H1 (cell line): ENCODE results near the gene IL1RL1. TPM values are rescaled to one million over a fixed set of nuclear protein-coding genes. Genes with fewer than 3 reads are reported as not detected.

Experiments
- CTCF ChIA-PET: fragments of 300-600 bp; sonication (Branson Sonifier 250); formaldehyde crosslinking; loops from one replicate; lab custom pipeline; 2021; ENCODE audit not compliant: partially characterized antibody; lab: Charles Lee
- POLR2A ChIA-PET: fragments of 300-600 bp; sonication (Branson Sonifier 250); formaldehyde crosslinking; loops from one replicate; lab custom pipeline; 2021; ENCODE audit warnings: inconsistent platforms; ENCODE audit not compliant: partially characterized antibody; lab: Charles Lee
- DNase-seq, 2 experiments: peaks; one replicate each; pipeline versions ENCODE4 v3.0.0 to v3.0.0-alpha.2; 2010 to 2022; ENCODE audit warnings: low spot score in 2 of 2, low read depth in 1 of 2, mixed read lengths in 1 of 2
- FAIRE-seq: peaks from 2 replicates; lab custom pipeline; 2011; peaks lifted over from hg19 to GRCh38; lab: Jason Lieb, UNC
- H2AFZ ChIP-seq: 2 replicates; pipeline ENCODE4 v1.8.1; 2012; ENCODE audit warnings: low read length, inconsistent platforms
- H2AK5ac ChIP-seq: 2 replicates; pipeline ENCODE4 v1.6.1; 2013; ENCODE audit warnings: low read depth, low read length
- H2BK120ac ChIP-seq: replicated peaks from 2 replicates; pipeline ENCODE3; 2013; ENCODE audit warnings: low read depth, low read length, inconsistent platforms
- H2BK12ac ChIP-seq: 2 replicates; pipeline ENCODE4 v1.6.1; 2013; ENCODE audit warnings: low read depth, low read length
- H2BK15ac ChIP-seq: 2 replicates; pipeline ENCODE4 v1.6.1; 2013; ENCODE audit warnings: low read length
- H2BK20ac ChIP-seq: 2 replicates; pipeline ENCODE4 v1.6.1; 2013; ENCODE audit warnings: low read length
- H2BK5ac ChIP-seq: 2 replicates; pipeline ENCODE4 v1.6.1; 2013; ENCODE audit warnings: low read depth, low read length
- H3K14ac ChIP-seq: 2 replicates; pipeline ENCODE4 v1.6.1; 2013; ENCODE audit warnings: inconsistent platforms; ENCODE audit not compliant: insufficient read length
- H3K18ac ChIP-seq: 2 replicates; pipeline ENCODE4 v1.6.1; 2013; ENCODE audit warnings: low read length; ENCODE audit errors: extremely low read depth
- H3K23ac ChIP-seq: 2 replicates; pipeline ENCODE4 v1.6.1; 2013; ENCODE audit warnings: inconsistent platforms; ENCODE audit not compliant: insufficient read length
- H3K23me2 ChIP-seq: 2 replicates; pipeline ENCODE4 v1.6.1; 2013; ENCODE audit warnings: low read depth, low read length
- H3K27ac ChIP-seq: 2 replicates; pipeline ENCODE4 v1.6.1; 2011; ENCODE audit warnings: low read depth, low read length, inconsistent platforms
- H3K27me3 ChIP-seq, 4 experiments: replicated peaks in 1 of 4; 1 replicate in 1 of 4; 2 replicates in 3 of 4; pipeline versions ENCODE4 v1.6.1 to v1.8.1; 2011 to 2013; ENCODE audit warnings: low read length in 3 of 4, mild to moderate bottlenecking in 3 of 4, inconsistent platforms in 2 of 4, mixed read lengths in 2 of 4, moderate library complexity in 1 of 4; ENCODE audit not compliant: control insufficient read depth in 3 of 4, insufficient read depth in 3 of 4; ENCODE audit errors: extremely low read depth in 1 of 4
- H3K36me3 ChIP-seq, 4 experiments: 2 replicates each; pipeline versions ENCODE4 v1.6.1 to v1.8.1; 2011 to 2013; ENCODE audit warnings: mild to moderate bottlenecking in 4 of 4, low read length in 3 of 4, moderate library complexity in 2 of 4, control low read depth in 1 of 4, inconsistent platforms in 1 of 4; ENCODE audit not compliant: insufficient read depth in 4 of 4, control insufficient read depth in 2 of 4
- H3K4ac ChIP-seq: replicated peaks from 2 replicates; pipeline ENCODE3; 2013; ENCODE audit warnings: low read length, low read depth, mixed read lengths, inconsistent platforms; ENCODE audit not compliant: insufficient read length
- H3K4me1 ChIP-seq, 4 experiments: replicated peaks in 1 of 4; 1 replicate in 1 of 4; 2 replicates in 3 of 4; pipeline versions ENCODE4 v1.6.1 to v1.8.1; 2011 to 2013; ENCODE audit warnings: low read length in 3 of 4, inconsistent platforms in 2 of 4, mixed read lengths in 1 of 4; ENCODE audit not compliant: insufficient read depth in 4 of 4, control insufficient read depth in 3 of 4
- H3K4me2 ChIP-seq, 2 experiments: 2 replicates each; pipeline versions ENCODE4 v1.6.1 to v1.8.1; 2011 to 2013; ENCODE audit warnings: low read depth in 2 of 2, low read length in 2 of 2, control low read depth in 1 of 2, inconsistent platforms in 1 of 2, mild to moderate bottlenecking in 1 of 2; ENCODE audit not compliant: insufficient read depth in 1 of 2
- H3K4me3 ChIP-seq, 4 experiments: fragments of 200-600, 300-600 bp in 1 of 4; sonication (generic), shearing (Covaris generic), sonication (Bioruptor Twin) in 1 of 4; 2 replicates each; pipeline versions ENCODE4 v1.5.1 to v1.8.1; 2011 to 2016; ENCODE audit warnings: low read length in 4 of 4, low read depth in 3 of 4, control low read depth in 2 of 4, inconsistent platforms in 2 of 4, mild to moderate bottlenecking in 2 of 4, mixed read lengths in 1 of 4, moderate library complexity in 1 of 4; ENCODE audit not compliant: insufficient read depth in 2 of 4; ENCODE audit errors: extremely low read depth in 1 of 4
- H3K56ac ChIP-seq: replicated peaks from 2 replicates; pipeline ENCODE3; 2013; ENCODE audit warnings: low read depth, mild to moderate bottlenecking, mixed read lengths, low read length, inconsistent platforms; ENCODE audit not compliant: insufficient read length
- H3K79me1 ChIP-seq: 2 replicates; pipeline ENCODE4 v1.6.1; 2013; ENCODE audit warnings: low read depth, low read length, control low read depth
- H3K79me2 ChIP-seq, 2 experiments: 2 replicates each; pipeline versions ENCODE4 v1.6.1 to v1.8.1; 2012 to 2013; ENCODE audit warnings: low read length in 2 of 2, mild to moderate bottlenecking in 2 of 2, inconsistent platforms in 1 of 2; ENCODE audit not compliant: insufficient read depth in 2 of 2, control insufficient read depth in 1 of 2
- H3K9ac ChIP-seq, 4 experiments: replicated peaks in 1 of 4; 1 replicate in 1 of 4; 2 replicates in 3 of 4; pipeline versions ENCODE4 v1.6.1 to v1.8.1; 2011 to 2013; ENCODE audit warnings: low read depth in 3 of 4, low read length in 3 of 4, control low read depth in 2 of 4, mild to moderate bottlenecking in 2 of 4, moderate library complexity in 2 of 4, inconsistent platforms in 1 of 4; ENCODE audit errors: extremely low read depth in 1 of 4
- H3K9me3 ChIP-seq, 2 experiments: 2 replicates each; pipeline versions ENCODE4 v1.6.1 to v1.8.1; 2012 to 2013; ENCODE audit warnings: mild to moderate bottlenecking in 2 of 2, moderate library complexity in 2 of 2, control low read depth in 1 of 2, inconsistent platforms in 1 of 2, low read depth in 1 of 2, low read length in 1 of 2, mixed read lengths in 1 of 2; ENCODE audit not compliant: insufficient read depth in 2 of 2
- H4K20me1 ChIP-seq, 2 experiments: replicated peaks in 1 of 2; 2 replicates each; pipeline versions ENCODE3 to v1.8.1; 2011 to 2013; ENCODE audit warnings: inconsistent platforms in 2 of 2, low read length in 2 of 2, mild to moderate bottlenecking in 1 of 2; ENCODE audit not compliant: insufficient read depth in 2 of 2, control insufficient read depth in 1 of 2
- H4K5ac ChIP-seq: 2 replicates; pipeline ENCODE4 v1.6.1; 2013; ENCODE audit warnings: low read length, low read depth, mixed read lengths, inconsistent platforms; ENCODE audit not compliant: insufficient read length
- H4K8ac ChIP-seq: 2 replicates; pipeline ENCODE4 v1.8.0; 2013; ENCODE audit warnings: mild to moderate bottlenecking, moderate library complexity, low read length, inconsistent platforms; ENCODE audit not compliant: insufficient read depth; ENCODE audit errors: extremely low read depth
- H4K91ac ChIP-seq: replicated peaks from 2 replicates; pipeline ENCODE3; 2013; ENCODE audit warnings: low read length, mixed read lengths, inconsistent platforms; ENCODE audit not compliant: insufficient read length
- CBX5 ChIP-seq: fragments of 300-800, 300-1000 bp; sonication (generic); IDR thresholded peaks from 2 replicates; pipeline ENCODE4 v1.7.1; 2016; ENCODE audit warnings: antibody characterized with exemption, low read length, low read depth
- PHF8 ChIP-seq: fragments of 200-600 bp; sonication (generic); conservative IDR thresholded peaks from 2 replicates; pipeline ENCODE4 v1.7.1; 2012; ENCODE audit warnings: low read depth, mild to moderate bottlenecking, inconsistent platforms, low read length, moderate library complexity
- SAP30 ChIP-seq: fragments of 300-600 bp; sonication (generic); IDR thresholded peaks from 2 replicates; pipeline ENCODE4 v1.7.1; 2012; ENCODE audit warnings: low read length, moderate library complexity, mild to moderate bottlenecking, inconsistent platforms; ENCODE audit not compliant: insufficient read depth, insufficient replicate concordance
- SIX5 ChIP-seq: IDR thresholded peaks from 2 replicates; pipeline ENCODE4 v1.6.1; 2011; ENCODE audit warnings: mild to moderate bottlenecking, low read depth, low read length
- SP4 ChIP-seq: IDR thresholded peaks from 2 replicates; pipeline ENCODE4 v1.6.1; 2012; ENCODE audit warnings: low read length, inconsistent platforms
- TCF12 ChIP-seq: IDR thresholded peaks from 2 replicates; pipeline ENCODE4 v1.6.1; 2011; ENCODE audit warnings: low read depth, mild to moderate bottlenecking, low read length
- YY1 ChIP-seq: IDR thresholded peaks from 2 replicates; pipeline ENCODE4 v1.6.1; 2011; ENCODE audit warnings: low read depth, mild to moderate bottlenecking, low read length
- WGBS, 2 experiments: shearing (Covaris generic) in 1 of 2; methylation state at CpG; one replicate each; pipeline versions ENCODE4 v1.1.6 to v1.1.7; 2013 to 2015; ENCODE audit warnings: low lambda C conversion rate in 2 of 2, mixed read lengths in 2 of 2, inconsistent platforms in 1 of 2, low coverage in 1 of 2, missing lambda C conversion rate in 1 of 2; ENCODE audit not compliant: insufficient replicate concordance in 2 of 2, insufficient coverage in 1 of 2, insufficient read length in 1 of 2; ENCODE audit errors: extremely low coverage in 1 of 2, missing lambda C conversion rate in 1 of 2; 5-methylcytosine and 5-hydroxymethylcytosine counted together
- polyA plus RNA-seq, 7 experiments: library from polyadenylated mRNA; depleted of rRNA in 3 of 7; stranded (reverse) in 5 of 7; unstranded in 2 of 7; fragments of >200 nt in 5 of 7; fragments of 200-250 nt in 2 of 7; gene quantifications; 1 replicate in 5 of 7; 2 replicates in 1 of 7; 4 replicates in 1 of 7; pipeline versions ENCODE4 v1.2.1 to v1.2.3, GENCODE V29; 2011 to 2013; ENCODE audit warnings: missing spikeins in 2 of 7, mixed read lengths in 2 of 7
- total RNA-seq: library from RNA; stranded (reverse); fragmentation: NEBNext Ultra II Directional; extraction: Animal tissue kit (Norgen Biotek cat#: 25700); gene quantifications from 2 replicates; pipeline ENCODE4 v1.2.1, GENCODE V29; 2021

IL1RL1 gene
- total and polyA plus RNA-seq, 2 of the 8 experiments (the other 6 are each of a cell fraction or from before 2014, with no cell fraction given): not detected

- H3K27me3 ChIP-seq: no peaks in the 10 kb centered on the region
- no peaks in the 10 kb centered on the region for H3K79me2 ChIP-seq
- POLR2A ChIA-PET: interaction anchor here (1.5 kb wide), 1 partner anchor 9 kb away, joined by 4 read pairs; no protein-coding TSS in a partner anchor
- no peaks in the 10 kb centered on the region for H4K20me1 ChIP-seq
- no peak for TF ChIP-seq CBX5
- TF ChIP-seq SP4: no peak
- TF ChIP-seq SIX5: no peak
- TF ChIP-seq TCF12: no peak
- no peak for TF ChIP-seq SAP30
- no peak for TF ChIP-seq YY1
- TF ChIP-seq PHF8: no peak
- no peak overlapping the region for H4K8ac ChIP-seq
- FAIRE-seq (no peak), DNase-seq (no peak)
- no peaks in the 10 kb centered on the region for H3K36me3 ChIP-seq
- H3K56ac ChIP-seq: no peak overlapping the region
- no peak overlapping the region for H2BK15ac ChIP-seq
- H2BK20ac ChIP-seq: no peak overlapping the region
- no peak overlapping the region for H2BK120ac ChIP-seq
- H2AK5ac ChIP-seq: no peak overlapping the region
- H4K91ac ChIP-seq: no peak overlapping the region
- no peak overlapping the region for H3K27ac ChIP-seq
- H3K4me2 ChIP-seq: no peak overlapping the region
- H3K4ac ChIP-seq: no peak overlapping the region
- no peaks in the 10 kb centered on the region for H3K79me1 ChIP-seq
- no peak overlapping the region for H3K18ac ChIP-seq
- no peak overlapping the region for H2AFZ ChIP-seq
- no peak overlapping the region for H3K9ac ChIP-seq
- H3K23me2 ChIP-seq: no peaks in the 10 kb centered on the region; the same call in 1 of the 2 replicates
- H3K4me3 ChIP-seq: no peak overlapping the region
- no peak overlapping the region for H2BK12ac ChIP-seq
- H3K4me1 ChIP-seq: no peaks in the 10 kb centered on the region
- CTCF ChIA-PET: interaction anchor here (0.9 to 4.8 kb wide), 7 partner anchors 10 to 271 kb away, joined by 3 to 28 read pairs (median 5); no protein-coding TSS in a partner anchor
- H3K14ac ChIP-seq: no peak overlapping the region
- H3K23ac ChIP-seq: no peak overlapping the region
- no peak overlapping the region for H4K5ac ChIP-seq
- WGBS, 2 experiments: 88% methylated on average over 4 of the region's 4 CpGs; no CpG with 5 or more reads in 1 of the 2 experiments
- H3K9me3 ChIP-seq: no peaks in the 10 kb centered on the region
- H2BK5ac ChIP-seq: no peak overlapping the region
Observed at GRCh38 chr2:102291319-102292075, 19.9 kb upstream of the IL1RL1 start.
